Heart left ventricle (tissue), 13 donors: Measurements from ENCODE around the gene TCAF1.

ENCODE experiments used
- POLR2A ChIP-seq, 2 donors: fragments of 450-650 bp; IDR thresholded peaks; one replicate each; pipeline ENCODE4 v1.6.1; 2017; ENCODE audit warnings: antibody characterized with exemption in 2 of 2, mild to moderate bottlenecking in 2 of 2, moderate library complexity in 2 of 2
- TF ChIP-seq, protein P1 (sequence below), 12 donors: fragments of 200-600 bp; sonication (generic) in 4 of 12; IDR thresholded peaks; one replicate each; pipeline versions ENCODE4 v1.5.0 to v1.8.0; 2018 to 2022; ENCODE audit warnings: antibody characterized with exemption in 12 of 12, mild to moderate bottlenecking in 5 of 12
- donor health status: ischemic (EF 13 %, LVEDD 7.1; RV severe dilation, severe dysfunction).
- donor health status: DM: no; HTN: yes; CAD: no.
- donor health status: DM: no; HTN: no; CAD: no.
- donor health status: ischemic (EF 25% LVEDD 6.9; RV normal size, moderate dysfunction).
- donor health status: ischemic (EF 25% LVEDD 5.7; RV mildly dilated, moderate dysfunction).
- donor health status: ischemic (EF 35%, LVEDD 5.7; RV mildly dilated, moderate dysfunction).
- donor health status: nonischemic (EF 11% LVEDD 7.7; RV severe dilation, severe dysfunction).
- donor health status: DM: yes; HTN: yes; CAD: no.
- donor health status: PGD.
- donor health status: ischemic (EF 29% LVEDD 5.4; RV normal size, mild dysfunction).
- donor health status: nonischemic (EF 23%, LVEDD 6.1; RV moderate dilation, normal function).

- TF ChIP-seq, protein P1, sequence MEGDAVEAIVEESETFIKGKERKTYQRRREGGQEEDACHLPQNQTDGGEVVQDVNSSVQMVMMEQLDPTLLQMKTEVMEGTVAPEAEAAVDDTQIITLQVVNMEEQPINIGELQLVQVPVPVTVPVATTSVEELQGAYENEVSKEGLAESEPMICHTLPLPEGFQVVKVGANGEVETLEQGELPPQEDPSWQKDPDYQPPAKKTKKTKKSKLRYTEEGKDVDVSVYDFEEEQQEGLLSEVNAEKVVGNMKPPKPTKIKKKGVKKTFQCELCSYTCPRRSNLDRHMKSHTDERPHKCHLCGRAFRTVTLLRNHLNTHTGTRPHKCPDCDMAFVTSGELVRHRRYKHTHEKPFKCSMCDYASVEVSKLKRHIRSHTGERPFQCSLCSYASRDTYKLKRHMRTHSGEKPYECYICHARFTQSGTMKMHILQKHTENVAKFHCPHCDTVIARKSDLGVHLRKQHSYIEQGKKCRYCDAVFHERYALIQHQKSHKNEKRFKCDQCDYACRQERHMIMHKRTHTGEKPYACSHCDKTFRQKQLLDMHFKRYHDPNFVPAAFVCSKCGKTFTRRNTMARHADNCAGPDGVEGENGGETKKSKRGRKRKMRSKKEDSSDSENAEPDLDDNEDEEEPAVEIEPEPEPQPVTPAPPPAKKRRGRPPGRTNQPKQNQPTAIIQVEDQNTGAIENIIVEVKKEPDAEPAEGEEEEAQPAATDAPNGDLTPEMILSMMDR (IDR thresholded peaks at IDR 0.05) = no peak
- no peak for TF ChIP-seq POLR2A (IDR thresholded peaks at IDR 0.05)
Measured at GRCh38 chr7:143906895-143907294, 4.9 kb upstream of the TCAF1 start.
